Caco-2 (cell line): ENCODE measurements around the gene SKAP2. TPM values are rescaled to one million over a fixed set of nuclear protein-coding genes. Genes with fewer than 3 reads are reported as not detected.

ENCODE experiments used
- BruUV-seq: library from RNA; stranded (reverse); fragments of 400-500 nt; replicated peaks from 2 replicates; lab custom pipeline; 2021; lab: Mats Ljungman, UMichigan
- CTCF ChIA-PET: fragments of 300-600 bp; sonication (Branson Sonifier 250); formaldehyde crosslinking; loops from one replicate; lab custom pipeline; 2022; ENCODE audit warnings: antibody characterized with exemption; lab: Charles Lee
- POLR2A ChIA-PET: fragments of 300-600 bp; sonication (Branson Sonifier 250); formaldehyde crosslinking; loops from one replicate; lab custom pipeline; 2022; ENCODE audit warnings: antibody characterized with exemption; lab: Charles Lee
- DNase-seq, 2 experiments: peaks; one replicate each; pipeline versions ENCODE4 v3.0.0 to v3.0.0-alpha.2; 2020 to 2022
- H3K27me3 ChIP-seq: replicated peaks from 2 replicates; pipeline ENCODE4 v1.6.0; 2011; ENCODE audit warnings: low read length; ENCODE audit not compliant: control insufficient read depth, insufficient read depth
- H3K36me3 ChIP-seq: 2 replicates; pipeline ENCODE4 v1.5.1; 2011; ENCODE audit warnings: low read length; ENCODE audit not compliant: control insufficient read depth, insufficient read depth
- H3K4me1 ChIP-seq: fragments of 250-450 bp; sonication (Bioruptor Pico); 2 replicates; pipeline ENCODE4 v1.5.1; 2020; ENCODE audit warnings: mild to moderate bottlenecking
- H3K4me3 ChIP-seq: 2 replicates; pipeline ENCODE4 v1.5.1; 2011; ENCODE audit warnings: low read depth, mild to moderate bottlenecking, control low read depth, low read length
- H3K9me3 ChIP-seq: fragments of 250-450 bp; sonication (Bioruptor Pico); 2 replicates; pipeline ENCODE4 v1.5.1; 2020; ENCODE audit warnings: mild to moderate bottlenecking, moderate library complexity
- H3K27ac Mint-ChIP-seq: one replicate; pipeline ENCODE4 v1.8.0; 2022; ENCODE audit warnings: mixed read lengths; ENCODE audit not compliant: unreplicated experiment
- H3K27me3 Mint-ChIP-seq: one replicate; pipeline ENCODE4 v1.8.0; 2022; ENCODE audit warnings: mixed read lengths; ENCODE audit not compliant: insufficient read depth, unreplicated experiment
- H3K36me3 Mint-ChIP-seq: one replicate; pipeline ENCODE4 v1.8.0; 2022; ENCODE audit warnings: mild to moderate bottlenecking, mixed read lengths; ENCODE audit not compliant: insufficient read depth, unreplicated experiment
- H3K4me1 Mint-ChIP-seq: one replicate; pipeline ENCODE4 v1.8.0; 2022; ENCODE audit warnings: low read depth, mixed read lengths; ENCODE audit not compliant: unreplicated experiment
- H3K4me3 Mint-ChIP-seq: one replicate; pipeline ENCODE4 v1.8.0; 2022; ENCODE audit warnings: mild to moderate bottlenecking, moderate library complexity, mixed read lengths; ENCODE audit not compliant: unreplicated experiment
- H3K9me3 Mint-ChIP-seq: one replicate; pipeline ENCODE4 v1.8.0; 2022; ENCODE audit warnings: mixed read lengths; ENCODE audit not compliant: unreplicated experiment
- intact Hi-C: fragments of 100-400 bp; cut with micrococcal nuclease; formaldehyde crosslinking; loops from one replicate; pipeline ENCODE4 v1.10.0; 2022; ENCODE audit not compliant: unreplicated experiment
- total RNA-seq: library from RNA; stranded (reverse); gene quantifications from 2 replicates; pipeline ENCODE4 v1.2.3, GENCODE V29; 2022
- TF ChIP-seq, protein P1 (sequence below), 2 experiments: fragments of 200-600 bp in 1 of 2; IDR thresholded peaks; 1 replicate in 1 of 2; 2 replicates in 1 of 2; pipeline versions ENCODE4 v1.5.1 to v1.8.0; 2011 to 2022; ENCODE audit warnings: antibody characterized with exemption in 1 of 2, control low read depth in 1 of 2, inconsistent platforms in 1 of 2, low read depth in 1 of 2, low read length in 1 of 2, mild to moderate bottlenecking in 1 of 2, moderate library complexity in 1 of 2; ENCODE audit not compliant: insufficient read depth in 1 of 2, severe bottlenecking in 1 of 2, unreplicated experiment in 1 of 2

Gene SKAP2
- total RNA-seq, 1 experiment from 2014 or later: 36.2 TPM

DNA sequence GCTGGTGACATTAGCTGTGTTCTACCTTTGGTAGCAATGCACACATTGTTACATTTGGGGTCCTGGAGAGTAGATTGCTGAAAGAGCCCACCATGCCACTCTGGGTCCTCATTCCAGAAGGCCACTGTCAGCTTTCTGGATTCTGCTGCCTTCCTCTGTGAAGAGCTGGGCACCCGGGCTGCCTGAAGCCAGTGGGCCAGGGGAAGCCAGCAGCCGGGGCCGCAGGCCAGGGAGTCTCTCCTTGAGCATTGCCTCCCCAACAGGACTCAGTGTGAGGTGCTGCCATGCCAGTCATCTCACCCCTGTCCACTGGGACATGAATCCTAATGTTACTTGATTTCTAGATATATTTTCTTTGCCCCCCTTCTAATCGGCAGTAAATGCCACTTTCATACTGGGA is 234.0 kb downstream of the SKAP2 start:
- H3K4me3 ChIP-seq: no peak overlapping the region
- H3K4me1 Mint-ChIP-seq: no peaks in the 10 kb centered on the region
- intact Hi-C loops: no loop called here
- POLR2A ChIA-PET: no interaction called here
- BruUV-seq: no TSS peak
- H3K27me3 Mint-ChIP-seq: peaks cover 15% of the 10 kb centered on the region
- H3K4me3 Mint-ChIP-seq: no peak overlapping the region
- no peaks in the 10 kb centered on the region for H3K36me3 Mint-ChIP-seq
- TF ChIP-seq, protein P1, sequence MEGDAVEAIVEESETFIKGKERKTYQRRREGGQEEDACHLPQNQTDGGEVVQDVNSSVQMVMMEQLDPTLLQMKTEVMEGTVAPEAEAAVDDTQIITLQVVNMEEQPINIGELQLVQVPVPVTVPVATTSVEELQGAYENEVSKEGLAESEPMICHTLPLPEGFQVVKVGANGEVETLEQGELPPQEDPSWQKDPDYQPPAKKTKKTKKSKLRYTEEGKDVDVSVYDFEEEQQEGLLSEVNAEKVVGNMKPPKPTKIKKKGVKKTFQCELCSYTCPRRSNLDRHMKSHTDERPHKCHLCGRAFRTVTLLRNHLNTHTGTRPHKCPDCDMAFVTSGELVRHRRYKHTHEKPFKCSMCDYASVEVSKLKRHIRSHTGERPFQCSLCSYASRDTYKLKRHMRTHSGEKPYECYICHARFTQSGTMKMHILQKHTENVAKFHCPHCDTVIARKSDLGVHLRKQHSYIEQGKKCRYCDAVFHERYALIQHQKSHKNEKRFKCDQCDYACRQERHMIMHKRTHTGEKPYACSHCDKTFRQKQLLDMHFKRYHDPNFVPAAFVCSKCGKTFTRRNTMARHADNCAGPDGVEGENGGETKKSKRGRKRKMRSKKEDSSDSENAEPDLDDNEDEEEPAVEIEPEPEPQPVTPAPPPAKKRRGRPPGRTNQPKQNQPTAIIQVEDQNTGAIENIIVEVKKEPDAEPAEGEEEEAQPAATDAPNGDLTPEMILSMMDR (IDR thresholded peaks at IDR 0.05; ENCODE audit: insufficient read depth in 1 of 2, low read depth in 1 of 2, low read length in 1 of 2, severe bottlenecking in 1 of 2, unreplicated experiment in 1 of 2): no peak
- H3K27ac Mint-ChIP-seq: no peak overlapping the region
- no peaks in the 10 kb centered on the region for H3K27me3 ChIP-seq
- H3K4me1 ChIP-seq: no peaks in the 10 kb centered on the region
- DNase-seq: no peak
- peaks cover 9% of the 10 kb centered on the region for H3K9me3 Mint-ChIP-seq
- CTCF ChIA-PET: no interaction called here
- H3K36me3 ChIP-seq: no peaks in the 10 kb centered on the region
- no peaks in the 10 kb centered on the region for H3K9me3 ChIP-seq

- H3K4me1 ChIP-seq: no peaks in the 10 kb centered on the region
- no peaks in the 10 kb centered on the region for H3K9me3 ChIP-seq
- H3K36me3 ChIP-seq: no peaks in the 10 kb centered on the region
- Mint-ChIP-seq H3K27ac (no peak overlapping the region), H3K9me3 (peaks cover 9% of the 10 kb centered on the region), H3K27me3 (peaks cover 15% of the 10 kb centered on the region), H3K4me3 (no peak overlapping the region), H3K4me1 (no peaks in the 10 kb centered on the region), H3K36me3 (no peaks in the 10 kb centered on the region)
- 0 out of 2 replicates have a peak, but pooled peaks cover 2% of the 10 kb centered on the region for H3K27me3 ChIP-seq
- ChIA-PET CTCF (no interaction called here), POLR2A (no interaction called here)
- DNase-seq: no peak
- H3K4me3 ChIP-seq: no peak overlapping the region
- no TSS peak for BruUV-seq
- intact Hi-C loops: no loop called here
- TF ChIP-seq, protein P1 (IDR thresholded peaks at IDR 0.05; ENCODE audit: insufficient read depth in 1 of 2, low read depth in 1 of 2, low read length in 1 of 2, severe bottlenecking in 1 of 2, unreplicated experiment in 1 of 2): no peak
Measured at GRCh38 chr7:26629696-26630095, 234.7 kb downstream of the SKAP2 start.

DNA sequence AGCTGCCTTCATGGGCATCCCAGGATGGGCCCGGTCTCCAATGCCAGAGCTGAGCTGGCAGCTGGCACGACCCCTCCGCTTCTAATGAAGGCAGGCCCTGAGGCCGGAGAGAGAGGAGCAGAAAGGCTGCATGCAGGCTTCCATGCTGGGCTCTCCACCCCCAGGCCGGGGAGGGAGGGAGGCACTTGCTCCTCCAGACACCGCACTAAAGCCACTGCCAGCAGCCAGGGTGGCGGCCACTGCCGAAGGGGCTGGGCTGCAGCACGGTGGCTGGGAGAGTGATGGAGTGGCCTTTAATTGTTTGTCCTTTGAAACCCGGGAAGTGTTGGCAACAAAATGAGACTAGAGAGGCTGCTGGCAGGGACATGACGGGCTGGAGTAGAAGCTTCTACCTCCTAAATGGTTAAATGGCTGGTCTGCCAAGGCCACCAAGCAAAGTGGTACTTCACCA is 236.5 kb downstream of the SKAP2 start:
- CTCF ChIA-PET: no interaction called here
- POLR2A ChIA-PET: no interaction called here

More for the DNA sequence above, 236.5 kb downstream of the SKAP2 start:
- Mint-ChIP-seq H3K27me3 (peaks cover 9% of the 10 kb centered on the region), H3K4me3 (no peak overlapping the region), H3K36me3 (no peaks in the 10 kb centered on the region), H3K27ac (no peak overlapping the region), H3K4me1 (no peaks in the 10 kb centered on the region), H3K9me3 (peaks cover 9% of the 10 kb centered on the region)
- Histone ChIP-seq H3K4me3 (no peak overlapping the region), H3K36me3 (no peaks in the 10 kb centered on the region), H3K4me1 (no peaks in the 10 kb centered on the region), H3K9me3 (no peaks in the 10 kb centered on the region), H3K27me3 (0 out of 2 replicates have a peak, but pooled peaks cover 2% of the 10 kb centered on the region)
- no peak for DNase-seq
- intact Hi-C loops: no loop called here
- TF ChIP-seq, protein P1 (IDR thresholded peaks at IDR 0.05; ENCODE audit: insufficient read depth in 1 of 2, low read depth in 1 of 2, low read length in 1 of 2, severe bottlenecking in 1 of 2, unreplicated experiment in 1 of 2): no peak
- no TSS peak for BruUV-seq
